GM18867 (cell line): Measurements from ENCODE around the gene ZNF438.
"Not testable (repeated sequence)": the region's sequence is repeated elsewhere in the genome, so short reads cannot be mapped to it uniquely, and the experiment has no call there.

ENCODE experiments used
- ATAC-seq: cut with Tn5 transposase; IDR thresholded peaks from one replicate; pipeline ENCODE4 v1.9.1; 2021; ENCODE audit warnings: mild to moderate bottlenecking, moderate library complexity; ENCODE audit not compliant: unreplicated experiment

The ZNF438 gene

GRCh38 chr10:30963992-30964930 is 67.4 kb downstream of the ZNF438 start:
- no peak for ATAC-seq

GRCh38 chr10:30962522-30962921 is 69.1 kb downstream of the ZNF438 start:
- ATAC-seq, result no peak

- ATAC-seq, result no peak
Observed at GRCh38 chr10:30959836-30960210, 71.8 kb downstream of the ZNF438 start.

- ATAC-seq, result not testable (repeated sequence)
Observed at GRCh38 chr10:30949218-30949617, 82.4 kb downstream of the ZNF438 start.

GRCh38 chr10:30944005-30944404 is 87.7 kb downstream of the ZNF438 start:
- no peak for ATAC-seq

- ATAC-seq, result no peak
Observed at GRCh38 chr10:30943451-30943850, 88.2 kb downstream of the ZNF438 start.

- no peak for ATAC-seq
Observed at GRCh38 chr10:30940256-30940655, 91.4 kb downstream of the ZNF438 start.

GRCh38 chr10:30939643-30940251 is 91.9 kb downstream of the ZNF438 start:
- no peak for ATAC-seq

GRCh38 chr10:30935078-30935477 is 96.6 kb downstream of the ZNF438 start:
- ATAC-seq, result no peak

GRCh38 chr10:30931094-30931493 is 100.6 kb downstream of the ZNF438 start:
- ATAC-seq, result no peak

- no peak for ATAC-seq
Observed at GRCh38 chr10:30929901-30930520, 101.7 kb downstream of the ZNF438 start.

- ATAC-seq, result not testable (repeated sequence)
Observed at GRCh38 chr10:30929311-30929729, 102.3 kb downstream of the ZNF438 start.

GRCh38 chr10:30928742-30929141 is 102.9 kb downstream of the ZNF438 start:
- ATAC-seq, result peak; percentile 66

GRCh38 chr10:30918651-30919050 is 113.0 kb downstream of the ZNF438 start:
- no peak for ATAC-seq

- ATAC-seq, result no peak
Observed at GRCh38 chr10:30917789-30918188, 113.9 kb downstream of the ZNF438 start.

GRCh38 chr10:30917067-30917466 is 114.6 kb downstream of the ZNF438 start:
- no peak for ATAC-seq

- no peak for ATAC-seq
Observed at GRCh38 chr10:30915146-30915545, 116.5 kb downstream of the ZNF438 start.

GRCh38 chr10:30911303-30911863 is 120.3 kb downstream of the ZNF438 start:
- ATAC-seq, result no peak

GRCh38 chr10:30903397-30904138 is 128.1 kb downstream of the ZNF438 start:
- ATAC-seq, result no peak

- ATAC-seq, result no peak
Observed at GRCh38 chr10:30902621-30903396, 128.9 kb downstream of the ZNF438 start.
